HG03025 (cell line): ENCODE results near the gene EDEM2.
"Not testable (repeated sequence)": the region's sequence is repeated elsewhere in the genome, so short reads cannot be mapped to it uniquely, and the experiment has no call there.

Source experiments
- ATAC-seq: cut with Tn5 transposase; IDR thresholded peaks from one replicate; pipeline ENCODE4 v1.9.1; 2021; ENCODE audit warnings: mild to moderate bottlenecking, moderate library complexity; ENCODE audit not compliant: unreplicated experiment, low FRiP score

Gene EDEM2

GRCh38 chr20:35131934-35132333, 15.2 kb downstream of the EDEM2 start:
- ATAC-seq, result no peak

GRCh38 chr20:35129647-35130069, 17.5 kb downstream of the EDEM2 start:
- no peak for ATAC-seq

GRCh38 chr20:35125753-35126152, 21.4 kb downstream of the EDEM2 start:
- ATAC-seq, result no peak

GRCh38 chr20:35122756-35123405, 24.3 kb downstream of the EDEM2 start:
- ATAC-seq, result no peak

GRCh38 chr20:35121186-35121585, 25.9 kb downstream of the EDEM2 start:
- ATAC-seq, result no peak

GRCh38 chr20:35120012-35120701, 27.0 kb downstream of the EDEM2 start:
- no peak for ATAC-seq

- no peak for ATAC-seq
These were observed 29.5 kb downstream of the EDEM2 start for GRCh38 chr20:35117629-35118028.

- no peak for ATAC-seq
These were observed 29.9 kb downstream of the EDEM2 start for GRCh38 chr20:35117196-35117595.

GRCh38 chr20:35116258-35116657, 30.9 kb downstream of the EDEM2 start:
- ATAC-seq, result no peak

GRCh38 chr20:35115606-35116005, 31.5 kb downstream of the EDEM2 start:
- ATAC-seq, result no peak

- not testable (repeated sequence) for ATAC-seq
These were observed 34.9 kb downstream of the EDEM2 start for GRCh38 chr20:35112276-35112675.

- ATAC-seq, result no peak
These were observed 35.8 kb downstream of the EDEM2 start for GRCh38 chr20:35111141-35111888.

GRCh38 chr20:35108921-35109320, 38.2 kb downstream of the EDEM2 start:
- no peak for ATAC-seq

- ATAC-seq, result no peak
These were observed 40.2 kb downstream of the EDEM2 start for GRCh38 chr20:35106827-35107380.

GRCh38 chr20:35104685-35105295, 42.3 kb downstream of the EDEM2 start:
- ATAC-seq, result no peak

GRCh38 chr20:35101620-35102019, 45.5 kb downstream of the EDEM2 start:
- no peak for ATAC-seq

GRCh38 chr20:35093267-35093884, 53.8 kb downstream of the EDEM2 start:
- ATAC-seq, result no peak

- ATAC-seq, result peak; percentile 85
These were observed 54.4 kb downstream of the EDEM2 start, which contains the start of gene TRPC4AP for GRCh38 chr20:35092524-35093266. Gene TRPC4AP (minus strand): TSS chr20:35092807. CDS start chr20:35092781, 26 bp downstream.

- peak; percentile 23 for ATAC-seq
These were observed 55.2 kb downstream of the EDEM2 start for GRCh38 chr20:35091816-35092523.
